ENCODE measurements around the gene OTULINL.

DNA sequence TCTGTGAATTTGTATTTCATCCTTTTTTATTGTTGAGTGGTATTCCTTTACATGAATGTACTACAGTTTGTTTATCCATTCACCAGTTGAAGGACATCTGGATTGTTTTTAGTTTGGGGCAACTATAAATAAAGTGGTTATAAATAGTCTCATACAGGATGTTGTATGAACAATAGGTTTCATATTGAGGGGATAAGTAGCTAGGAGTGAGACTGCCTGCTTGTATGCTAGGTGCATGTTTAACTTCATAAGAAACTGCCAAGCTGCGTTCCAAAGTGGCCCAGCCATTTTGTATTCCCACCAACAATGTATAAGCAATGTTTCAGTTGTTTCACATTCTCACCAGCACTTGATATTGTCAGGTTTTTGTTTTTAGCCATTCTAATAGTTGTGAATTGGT, 21.5 kb downstream of the OTULINL start:
- TF ChIP-seq, protein P1, sequence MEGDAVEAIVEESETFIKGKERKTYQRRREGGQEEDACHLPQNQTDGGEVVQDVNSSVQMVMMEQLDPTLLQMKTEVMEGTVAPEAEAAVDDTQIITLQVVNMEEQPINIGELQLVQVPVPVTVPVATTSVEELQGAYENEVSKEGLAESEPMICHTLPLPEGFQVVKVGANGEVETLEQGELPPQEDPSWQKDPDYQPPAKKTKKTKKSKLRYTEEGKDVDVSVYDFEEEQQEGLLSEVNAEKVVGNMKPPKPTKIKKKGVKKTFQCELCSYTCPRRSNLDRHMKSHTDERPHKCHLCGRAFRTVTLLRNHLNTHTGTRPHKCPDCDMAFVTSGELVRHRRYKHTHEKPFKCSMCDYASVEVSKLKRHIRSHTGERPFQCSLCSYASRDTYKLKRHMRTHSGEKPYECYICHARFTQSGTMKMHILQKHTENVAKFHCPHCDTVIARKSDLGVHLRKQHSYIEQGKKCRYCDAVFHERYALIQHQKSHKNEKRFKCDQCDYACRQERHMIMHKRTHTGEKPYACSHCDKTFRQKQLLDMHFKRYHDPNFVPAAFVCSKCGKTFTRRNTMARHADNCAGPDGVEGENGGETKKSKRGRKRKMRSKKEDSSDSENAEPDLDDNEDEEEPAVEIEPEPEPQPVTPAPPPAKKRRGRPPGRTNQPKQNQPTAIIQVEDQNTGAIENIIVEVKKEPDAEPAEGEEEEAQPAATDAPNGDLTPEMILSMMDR (IDR thresholded peaks at IDR 0.05): no peak
- no peak for TF ChIP-seq EZH2 (IDR thresholded peaks at IDR 0.05)
